HG03135 (cell line): ENCODE results near the gene NANOG.
"Not testable (repeated sequence)": the region's sequence is repeated elsewhere in the genome, so short reads cannot be mapped to it uniquely, and the experiment has no call there.

Experiments used
- ATAC-seq: cut with Tn5 transposase; IDR thresholded peaks from one replicate; pipeline ENCODE4 v1.9.1; 2021; ENCODE audit warnings: mild to moderate bottlenecking, moderate library complexity; ENCODE audit not compliant: unreplicated experiment

The NANOG gene

DNA sequence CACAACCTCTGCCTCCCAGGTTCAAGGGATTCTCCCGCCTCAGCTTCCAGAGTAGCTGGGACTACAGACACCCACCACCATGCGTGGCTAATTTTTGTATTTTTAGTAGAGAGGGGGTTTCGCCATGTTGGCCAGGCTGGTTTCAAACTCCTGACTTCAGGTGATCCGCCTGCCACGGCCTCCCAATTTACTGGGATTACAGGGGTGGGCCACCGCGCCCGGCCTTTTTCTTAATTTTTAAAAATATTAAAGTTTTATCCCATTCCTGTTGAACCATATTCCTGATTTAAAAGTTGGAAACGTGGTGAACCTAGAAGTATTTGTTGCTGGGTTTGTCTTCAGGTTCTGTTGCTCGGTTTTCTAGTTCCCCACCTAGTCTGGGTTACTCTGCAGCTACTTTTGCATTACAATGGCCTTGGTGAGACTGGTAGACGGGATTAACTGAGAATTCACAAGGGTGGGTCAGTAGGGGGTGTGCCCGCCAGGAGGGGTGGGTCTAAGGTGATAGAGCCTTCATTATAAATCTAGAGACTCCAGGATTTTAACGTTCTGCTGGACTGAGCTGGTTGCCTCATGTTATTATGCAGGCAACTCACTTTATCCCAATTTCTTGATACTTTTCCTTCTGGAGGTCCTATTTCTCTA lies at the start of gene NANOG:
Gene NANOG (plus strand): TSS at position 519 of the 645 bp plus-strand sequence. CDS start 213 bp downstream, outside the sequence.
- ATAC-seq: not testable (repeated sequence)

DNA sequence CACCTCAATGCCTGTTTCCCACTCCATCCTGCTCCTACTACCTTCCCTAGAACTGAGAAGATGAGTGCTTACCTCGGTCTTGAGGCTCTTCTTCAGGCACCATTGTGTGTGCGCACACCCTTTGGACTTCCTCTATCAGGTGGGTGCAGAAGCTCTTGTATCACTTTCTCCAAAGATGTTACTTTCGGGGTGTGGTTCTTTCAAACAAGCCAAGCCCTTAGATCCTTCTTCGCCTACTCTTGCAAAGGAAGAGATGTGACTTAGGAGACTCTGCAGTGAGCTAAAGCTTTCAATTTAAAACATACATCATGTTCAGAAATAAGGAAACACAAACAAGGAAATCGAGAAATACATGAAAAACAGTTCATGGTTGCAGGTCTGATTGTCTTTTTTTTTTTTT lies 42.0 kb upstream of the NANOG start, which contains the start of gene CLEC4C:
Gene CLEC4C (minus strand): TSS at position 130 of the 400 bp plus-strand sequence. CDS start 27 bp downstream, at position 103.
- no peak for ATAC-seq

DNA sequence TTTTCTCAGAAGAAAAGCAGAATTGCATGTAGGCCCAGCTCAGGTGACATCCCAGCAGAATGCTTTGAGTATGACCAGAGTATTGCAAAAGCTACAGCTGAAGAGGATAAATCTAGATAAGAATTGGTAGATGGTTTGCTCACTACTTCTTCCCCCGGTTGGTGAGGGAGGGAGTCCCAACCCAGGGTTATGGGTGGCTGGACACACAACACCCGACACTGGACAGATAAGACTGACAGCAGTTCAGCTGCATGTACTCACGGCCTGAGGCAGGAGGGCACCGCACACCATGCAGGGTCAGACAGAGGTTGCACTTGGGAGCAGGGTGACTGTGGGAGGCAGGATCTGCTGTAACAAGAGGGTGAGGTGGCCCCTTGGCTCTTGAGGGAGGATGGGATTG lies 40.4 kb upstream of the NANOG start:
- no peak for ATAC-seq

DNA sequence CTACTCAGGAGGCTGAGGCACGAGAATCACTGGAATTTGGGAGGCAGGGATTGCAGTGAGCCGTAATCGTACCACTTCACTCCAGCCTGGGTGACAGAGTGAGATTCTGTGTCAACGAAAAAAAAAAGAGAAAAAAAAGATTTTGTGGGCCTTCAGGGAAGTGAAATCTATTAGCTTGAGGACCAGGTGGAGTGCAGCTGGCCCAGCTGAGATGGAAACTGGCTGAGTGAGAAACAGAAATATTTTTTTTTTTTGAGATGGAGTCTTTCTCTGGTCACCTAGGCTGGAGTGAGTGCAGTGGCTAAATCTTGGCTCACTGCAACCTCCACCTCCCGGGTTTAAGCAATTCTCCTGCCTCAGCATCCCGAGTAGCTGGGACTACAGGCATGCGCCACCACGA lies 39.8 kb upstream of the NANOG start:
- no peak for ATAC-seq

DNA sequence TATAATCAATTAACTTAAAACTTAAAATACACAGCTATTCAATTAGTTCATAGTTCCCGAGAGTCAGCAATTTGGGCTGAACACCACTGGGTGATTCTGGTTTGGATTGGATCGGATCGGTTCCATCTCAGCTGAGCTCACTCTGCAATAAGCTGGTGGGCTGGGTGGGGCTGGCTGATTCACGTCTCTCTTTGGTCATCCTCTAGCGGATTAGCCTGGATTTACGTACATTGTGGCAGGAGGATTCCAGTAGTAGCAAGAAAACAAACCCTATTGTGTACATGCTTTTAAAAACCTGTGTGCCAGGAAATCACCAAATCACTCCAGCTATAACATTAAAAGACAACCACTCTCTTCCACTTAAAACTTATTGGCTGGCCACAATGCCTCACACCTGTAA lies 38.9 kb upstream of the NANOG start:
- no peak for ATAC-seq

DNA sequence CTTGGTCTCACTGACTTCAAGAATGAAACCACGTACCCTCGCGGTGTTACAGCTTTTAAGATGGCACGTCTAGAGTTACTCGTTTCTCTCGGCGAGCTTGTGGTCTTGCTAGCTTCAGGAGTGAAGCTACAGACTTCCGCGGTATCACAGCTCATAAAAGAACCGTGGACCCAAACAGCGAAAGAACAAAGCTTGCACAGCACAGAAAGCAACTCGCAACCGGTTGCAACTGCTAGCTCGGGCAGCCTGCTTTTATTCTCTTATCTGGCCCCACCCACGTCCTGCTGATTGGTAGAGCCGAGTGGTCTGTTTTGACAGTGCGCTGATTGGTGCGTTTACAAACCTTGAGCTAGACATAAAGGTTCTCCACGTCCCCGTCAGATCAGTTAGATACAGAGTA lies 37.8 kb upstream of the NANOG start:
- no peak for ATAC-seq

DNA sequence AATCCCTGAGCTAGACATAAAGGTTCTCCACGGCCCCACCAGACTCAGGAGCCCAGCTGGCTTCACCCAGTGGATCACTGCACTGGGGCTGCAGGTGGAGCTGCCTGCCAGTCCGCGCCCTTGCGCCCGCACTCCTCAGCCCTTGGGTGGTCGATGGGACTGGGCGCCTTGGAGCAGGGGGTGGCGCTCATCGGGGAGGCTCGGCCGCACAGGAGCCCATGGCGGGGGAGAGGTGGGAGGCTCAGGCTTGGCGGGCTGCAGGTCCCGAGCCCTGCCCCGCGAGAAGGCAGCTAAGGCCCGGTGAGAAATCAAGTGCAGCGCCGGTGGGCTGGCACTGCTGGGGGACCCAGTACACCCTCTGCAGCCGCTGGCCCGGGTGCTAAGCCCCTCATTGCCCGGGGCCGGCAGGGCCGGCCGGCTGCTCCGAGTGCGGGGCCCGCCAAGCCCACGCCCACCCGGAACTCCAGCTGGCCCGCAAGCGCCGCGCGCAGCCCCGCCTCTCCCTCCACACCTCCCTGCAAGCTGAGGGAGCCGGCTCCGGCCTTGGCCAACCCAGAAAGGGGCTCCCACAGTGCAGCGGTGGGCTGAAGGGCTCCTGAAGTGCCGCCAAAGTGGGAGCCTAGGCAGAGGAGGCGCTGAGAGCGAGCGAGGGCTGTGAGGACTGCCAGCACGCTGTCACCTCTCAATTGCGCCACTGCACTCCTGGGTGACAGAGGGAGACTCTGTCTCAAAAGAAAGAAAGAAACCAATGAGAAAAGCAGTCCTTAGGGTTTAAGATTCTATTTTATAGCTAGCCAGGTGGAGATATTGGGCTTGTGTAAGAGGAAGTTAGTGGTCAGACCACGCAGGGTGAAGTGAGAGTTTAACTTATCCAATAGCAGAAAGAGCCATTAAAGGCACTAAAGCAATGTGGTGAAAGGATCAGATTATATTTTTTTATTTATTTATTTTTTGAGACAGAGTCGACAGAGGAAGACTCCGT lies 37.0 kb upstream of the NANOG start:
- ATAC-seq: not testable (repeated sequence)

DNA sequence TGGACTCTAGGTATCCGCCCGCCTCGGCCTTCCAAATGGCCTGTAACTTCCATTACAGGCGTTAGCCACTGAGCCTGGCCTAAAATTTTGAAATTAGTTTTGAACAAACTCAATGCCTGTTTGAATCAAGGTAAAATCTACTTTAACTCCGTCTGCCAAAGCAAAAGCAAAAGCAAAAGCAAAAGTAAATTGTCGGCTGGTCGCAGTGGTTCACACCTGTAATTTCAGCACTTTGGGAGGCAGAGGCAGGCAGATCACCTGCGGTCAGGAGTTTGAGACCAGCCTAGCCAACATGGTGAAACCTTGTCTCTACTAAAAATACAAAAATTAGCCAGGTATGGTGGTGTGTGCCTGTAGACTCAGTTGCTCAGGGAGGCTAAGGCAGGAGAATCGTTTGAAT lies 33.5 kb upstream of the NANOG start:
- ATAC-seq: not testable (repeated sequence)

DNA sequence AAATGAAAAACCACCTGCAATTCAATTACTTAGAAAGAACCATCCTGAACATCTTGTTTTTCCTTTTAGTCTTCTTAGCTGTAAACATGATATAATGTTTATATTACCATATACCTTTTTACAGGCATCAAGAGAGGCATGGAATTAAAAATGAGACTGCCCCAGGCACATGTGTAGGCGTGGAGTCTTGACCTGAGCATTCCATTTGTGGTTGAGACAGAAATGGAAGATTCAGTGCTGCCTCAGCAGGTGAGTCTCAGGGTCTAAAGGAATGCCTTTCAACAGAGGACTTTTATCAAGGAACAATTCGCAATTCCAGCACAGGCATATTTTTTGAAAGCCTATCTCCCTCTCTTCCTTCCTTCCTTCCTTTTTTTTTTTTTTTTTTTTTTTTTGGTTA lies 32.2 kb upstream of the NANOG start:
- no peak for ATAC-seq

DNA sequence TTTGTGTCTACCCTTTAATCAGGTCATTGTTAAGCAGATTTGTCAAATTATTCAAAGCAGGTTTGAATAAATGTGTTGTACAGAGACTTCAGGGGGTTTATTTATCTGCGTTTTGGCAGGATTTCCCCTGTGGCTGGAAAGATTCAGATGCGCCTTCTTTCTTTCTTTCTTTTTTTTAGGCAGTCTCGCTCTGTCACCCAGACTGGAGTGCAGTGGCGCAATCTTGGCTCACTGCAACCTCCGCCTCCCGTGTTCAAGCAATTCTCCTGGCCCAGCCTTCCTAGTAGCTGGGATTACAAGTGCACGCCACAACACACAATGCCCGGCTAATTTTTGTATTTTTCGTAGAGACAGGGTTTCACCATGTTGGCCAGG lies 30.4 kb upstream of the NANOG start:
- no peak for ATAC-seq

DNA sequence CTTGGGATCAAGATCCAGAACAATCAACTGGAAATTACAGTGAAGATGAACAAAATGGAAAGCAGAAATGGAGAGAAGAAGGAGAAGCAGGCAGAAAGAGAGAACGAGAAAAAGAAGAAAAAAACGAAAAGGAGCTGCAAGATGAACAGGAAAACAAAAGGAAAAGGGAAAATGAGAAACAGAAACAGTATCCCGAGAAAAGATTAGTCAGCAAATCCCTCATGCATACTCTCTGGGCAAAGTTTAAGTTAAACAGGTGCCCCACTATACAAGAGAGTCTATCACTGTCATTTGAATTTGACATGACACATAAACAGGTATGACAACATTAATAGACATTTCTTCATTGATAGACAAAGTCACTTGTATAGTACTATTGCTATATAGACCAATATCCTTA lies 19.2 kb upstream of the NANOG start:
- no peak for ATAC-seq

DNA sequence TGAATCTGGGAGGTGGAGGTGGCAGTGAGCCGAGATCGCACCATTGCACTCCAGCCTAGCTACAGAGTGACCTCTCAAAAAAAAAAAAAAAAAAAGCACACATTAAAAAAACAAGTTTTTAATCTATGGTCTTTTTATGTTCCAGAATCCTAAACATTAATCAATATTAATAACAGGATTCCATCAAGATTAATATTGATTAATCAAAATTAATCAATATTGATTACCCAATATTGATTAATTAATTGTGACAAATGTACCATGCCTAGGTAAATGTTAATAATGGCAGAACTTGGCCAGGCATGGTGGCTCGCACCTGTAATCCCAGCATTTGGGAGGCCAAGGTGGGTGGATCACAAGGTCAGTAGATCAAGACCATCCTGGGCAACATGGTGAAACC lies 7.9 kb upstream of the NANOG start:
- ATAC-seq: no peak

DNA sequence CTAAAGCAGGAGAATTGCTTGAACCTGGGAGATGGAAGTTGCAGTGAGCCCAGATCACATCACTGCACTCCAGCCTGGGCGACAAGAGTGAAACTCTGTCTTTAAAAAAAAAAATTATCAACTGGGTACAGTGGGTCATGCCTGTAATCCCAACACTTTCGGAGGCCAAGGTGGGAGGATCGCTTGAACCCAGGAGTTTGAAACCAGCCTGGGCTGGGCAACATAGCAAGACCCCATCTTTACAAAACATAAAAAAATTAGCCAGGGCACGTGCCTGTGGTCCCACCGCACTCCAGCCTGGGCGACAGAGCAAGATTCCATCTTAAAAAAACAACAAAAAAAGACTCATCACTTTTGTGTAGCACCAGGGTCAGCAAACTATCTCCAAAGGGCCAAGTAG lies 7.1 kb upstream of the NANOG start:
- ATAC-seq: no peak

DNA sequence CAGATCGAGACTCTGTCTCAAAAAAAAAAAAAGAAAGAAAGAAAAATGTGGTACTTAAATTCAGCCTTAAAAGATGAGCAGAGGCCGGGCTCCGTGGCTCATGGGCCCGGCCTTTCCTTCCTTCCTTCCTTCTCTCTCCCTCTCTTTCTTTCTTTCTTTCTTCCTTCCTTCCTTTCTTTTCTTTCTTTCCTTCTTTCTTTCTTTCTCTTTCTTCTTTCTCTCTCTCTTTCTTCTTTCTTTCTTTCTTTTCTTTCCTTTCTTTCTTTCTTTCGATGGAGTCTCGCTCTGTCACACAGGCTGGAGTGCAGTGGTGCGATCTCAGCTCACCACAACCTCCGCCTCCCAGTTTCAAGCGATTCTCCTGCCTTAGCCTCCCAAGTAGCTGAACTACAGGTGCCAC lies 5.8 kb upstream of the NANOG start:
- ATAC-seq: not testable (repeated sequence)

DNA sequence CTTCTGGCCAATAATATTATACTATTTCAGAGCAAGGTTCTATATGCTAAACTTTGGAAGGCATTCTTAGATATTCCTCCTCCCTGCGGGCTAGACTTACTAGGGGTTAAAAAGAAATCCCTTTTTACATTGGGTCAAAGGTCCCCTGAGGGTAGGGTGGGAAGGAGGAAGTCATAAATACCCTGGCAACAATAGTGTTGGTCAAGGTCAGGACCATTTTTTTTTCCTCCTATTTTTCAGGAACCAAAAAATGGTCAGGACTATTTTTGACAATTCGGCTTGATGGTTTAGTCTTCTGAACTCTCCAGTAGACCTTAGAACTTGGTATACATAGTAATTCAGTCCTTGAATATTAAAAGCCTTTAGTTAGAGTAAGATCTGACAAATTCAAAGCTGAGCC lies 4.5 kb upstream of the NANOG start:
- ATAC-seq: no peak

DNA sequence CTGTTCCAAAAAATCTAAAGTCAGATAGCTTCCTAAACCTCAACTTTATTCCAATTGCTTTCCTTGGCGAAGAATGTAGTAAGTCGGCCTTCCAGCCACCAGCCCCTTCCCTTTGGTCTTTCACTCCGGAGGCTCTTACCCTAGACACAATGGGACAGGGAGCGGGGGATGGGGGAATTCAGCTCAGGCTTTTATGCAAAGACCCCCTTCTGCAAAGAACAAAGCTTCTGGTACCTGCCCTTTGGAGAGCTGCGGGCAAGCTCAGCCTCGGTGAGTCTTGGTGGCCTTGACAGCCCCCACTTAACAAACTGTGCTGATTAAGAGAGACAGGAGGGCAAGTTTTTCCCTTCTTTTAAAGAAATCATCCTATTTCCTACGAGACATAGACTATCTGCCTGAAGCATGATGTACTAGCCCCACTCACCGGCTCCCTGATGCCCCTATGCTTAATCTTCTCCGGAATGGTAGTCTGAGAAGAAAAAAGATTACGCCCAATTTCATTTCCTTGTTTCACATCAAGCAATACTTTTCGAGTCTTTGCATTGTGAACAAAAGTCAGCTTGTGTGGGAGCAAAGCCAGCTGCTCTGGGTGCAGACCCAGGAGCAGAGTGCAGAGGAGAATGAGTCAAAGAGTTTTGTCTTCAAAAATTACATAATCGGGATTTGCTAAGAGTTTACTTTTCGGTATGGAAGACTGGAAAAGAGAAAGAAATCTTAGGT lies 1.5 kb upstream of the NANOG start:
- ATAC-seq: no peak

DNA sequence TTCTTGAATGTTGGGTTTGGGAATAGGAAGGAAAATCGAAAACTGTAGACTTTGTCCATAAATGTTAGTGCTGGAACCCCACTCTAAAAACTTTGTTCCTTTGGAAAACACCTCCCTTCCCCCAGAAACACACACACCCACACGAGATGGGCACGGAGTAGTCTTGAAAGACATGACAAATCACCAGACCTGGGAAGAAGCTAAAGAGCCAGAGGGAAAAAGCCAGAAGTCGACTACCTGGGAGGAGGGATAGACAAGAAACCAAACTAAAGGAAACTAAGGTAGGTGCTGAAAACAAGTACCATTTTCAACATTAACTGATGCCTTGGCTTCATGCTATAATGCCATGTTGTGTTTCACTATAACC lies 925 bp upstream of the NANOG start:
- ATAC-seq: no peak

DNA sequence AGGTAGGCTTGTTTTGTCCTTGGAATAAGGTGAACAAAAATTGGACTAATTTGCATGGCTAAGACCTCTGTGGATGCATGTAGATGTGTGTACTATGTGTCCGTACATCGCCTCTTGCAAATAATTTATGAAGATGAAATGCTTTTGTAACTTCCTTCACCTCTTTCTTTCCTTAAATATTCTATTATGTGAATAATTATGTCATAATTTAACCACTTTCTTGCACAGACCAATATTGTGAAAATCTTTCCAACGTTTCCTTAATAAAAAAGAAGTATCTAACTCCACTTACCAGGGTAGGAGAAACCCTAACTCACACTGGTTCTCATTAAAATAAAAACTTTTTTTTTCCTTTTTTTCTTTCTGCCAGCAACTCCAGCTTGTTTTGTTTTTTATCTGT lies 4.0 kb downstream of the NANOG start:
- ATAC-seq: no peak

DNA sequence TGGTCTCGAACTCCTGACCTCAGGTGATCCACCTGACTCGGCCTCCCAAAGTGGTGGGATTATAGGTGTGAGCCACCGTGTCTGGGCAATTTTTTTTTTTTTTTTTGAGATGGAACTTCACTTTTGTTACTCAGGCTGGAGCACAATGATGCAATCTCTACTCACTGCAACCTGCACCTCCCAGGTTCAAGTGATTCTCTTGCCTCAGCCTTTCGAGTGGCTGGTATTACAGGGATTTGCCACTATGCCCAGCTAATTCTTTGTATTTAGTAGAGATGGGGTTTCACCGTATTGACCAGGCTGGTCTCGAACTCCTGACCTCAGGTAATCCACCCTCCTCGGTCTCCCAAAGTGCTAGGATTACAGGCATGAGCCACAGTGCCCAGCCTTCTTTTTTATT lies 8.1 kb downstream of the NANOG start:
- ATAC-seq: not testable (repeated sequence)

DNA sequence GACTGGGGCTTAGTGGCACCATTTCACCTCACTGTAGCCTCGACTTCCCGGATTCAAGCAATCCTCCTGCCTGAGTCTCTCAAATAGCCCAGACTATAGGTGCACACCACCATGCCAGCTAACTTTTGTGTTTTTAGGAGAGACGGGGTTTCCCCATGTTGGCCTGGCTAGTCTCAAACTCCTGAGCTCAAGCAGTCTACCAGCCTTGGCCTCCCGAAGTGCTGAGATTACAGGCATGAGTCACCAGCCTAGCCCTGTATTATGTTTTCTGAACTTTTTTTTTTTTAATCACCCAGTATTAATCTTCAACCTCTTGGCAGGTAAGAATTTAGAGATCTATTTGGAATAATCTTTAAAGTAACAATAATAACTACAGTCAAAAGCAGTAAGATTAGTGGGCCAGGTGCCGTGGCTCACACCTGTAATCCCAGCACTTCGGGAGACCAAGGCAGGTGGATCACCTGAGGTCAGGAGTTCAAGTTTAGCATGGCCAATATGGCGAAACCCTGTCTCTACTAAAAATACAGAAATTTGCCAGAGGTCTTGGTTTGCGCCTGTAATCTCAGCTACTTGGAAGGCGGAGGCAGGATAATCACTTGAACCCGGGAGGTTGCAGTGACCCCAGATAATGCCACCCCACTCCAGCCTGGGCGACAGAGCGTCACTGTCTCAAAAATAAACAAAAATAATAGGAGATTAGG lies 8.6 kb downstream of the NANOG start:
- ATAC-seq: no peak

DNA sequence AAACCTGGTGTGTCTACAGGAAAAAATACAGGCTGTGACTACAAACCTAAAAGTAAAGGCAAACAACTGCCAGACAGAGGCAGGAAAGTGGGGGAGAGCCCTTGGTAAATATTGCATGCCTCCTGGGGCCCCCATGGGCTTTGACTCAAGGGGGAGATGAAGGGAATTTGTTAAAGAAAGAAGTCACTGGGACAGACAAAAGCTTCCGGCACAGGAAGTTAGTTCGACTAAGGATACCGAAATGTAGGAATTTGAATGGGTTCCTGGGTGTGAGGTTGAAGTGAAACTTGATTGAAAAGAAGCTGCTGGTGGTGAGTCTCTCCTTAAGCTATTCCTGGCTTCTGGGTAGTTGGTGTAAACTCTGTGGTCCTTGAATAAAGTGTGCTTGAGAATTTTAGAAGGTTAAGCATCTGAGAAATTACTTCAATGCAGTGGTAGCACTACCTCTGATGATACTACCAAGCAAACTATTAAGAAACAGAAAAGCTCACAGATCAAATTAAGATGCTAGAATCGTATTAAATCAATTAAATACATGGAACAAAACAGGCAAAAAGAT lies 9.6 kb downstream of the NANOG start:
- not testable (repeated sequence) for ATAC-seq
